Activated CD4-positive, alpha-beta T cell treated with anti-CD3 and anti-CD28 coated beads, Interleukin-2, amount 50 U/mL, for 24 hours (primary cell): ENCODE results near the gene KMT2A.
"Not testable (repeated sequence)": the region's sequence is repeated elsewhere in the genome, so short reads cannot be mapped to it uniquely, and the experiment has no call there.

Experiments
- DNase-seq, 2 donors: peaks; one replicate each; pipeline ENCODE4 v3.0.0-alpha.2; 2020; ENCODE audit warnings: low read depth in 1 of 2, low spot score in 1 of 2

The KMT2A gene

GRCh38 chr11:118481238-118481637, 44.9 kb downstream of the KMT2A start:
- not testable (repeated sequence) for DNase-seq

- DNase-seq = no peak
Observed at GRCh38 chr11:118484405-118484804, 48.1 kb downstream of the KMT2A start.

GRCh38 chr11:118485273-118485672, 49.0 kb downstream of the KMT2A start:
- no peak for DNase-seq

- DNase-seq = peak; percentile 69 to 75
Observed at GRCh38 chr11:118488480-118489109, 52.3 kb downstream of the KMT2A start.

- DNase-seq = no peak
Observed at GRCh38 chr11:118491041-118491440, 54.7 kb downstream of the KMT2A start.

- DNase-seq = no peak
Observed at GRCh38 chr11:118497831-118498230, 61.5 kb downstream of the KMT2A start.

- no peak for DNase-seq
Observed at GRCh38 chr11:118503216-118503615, 66.9 kb downstream of the KMT2A start.

- DNase-seq = no peak
Observed at GRCh38 chr11:118511601-118512000, 75.3 kb downstream of the KMT2A start.

GRCh38 chr11:118514103-118514502, 77.8 kb downstream of the KMT2A start:
- DNase-seq = no peak

- DNase-seq = no peak
Observed at GRCh38 chr11:118519549-118519948, 83.3 kb downstream of the KMT2A start.

- no peak for DNase-seq
Observed at GRCh38 chr11:118521892-118522311, 85.6 kb downstream of the KMT2A start.

GRCh38 chr11:118522571-118523072, 86.3 kb downstream of the KMT2A start:
- no peak for DNase-seq

GRCh38 chr11:118524356-118524755, 88.1 kb downstream of the KMT2A start:
- no peak for DNase-seq

GRCh38 chr11:118524757-118525470, 88.6 kb downstream of the KMT2A start:
- DNase-seq = no peak

GRCh38 chr11:118526688-118527087, 90.4 kb downstream of the KMT2A start:
- no peak for DNase-seq

GRCh38 chr11:118527109-118527508, 90.8 kb downstream of the KMT2A start, which contains the start of gene TTC36:
Gene TTC36, plus strand, starts transcription at chr11:118527474. Its CDS starts 21 bp downstream, at chr11:118527495.
- DNase-seq = no peak

GRCh38 chr11:118528511-118528910, 92.2 kb downstream of the KMT2A start:
- no peak for DNase-seq

- no peak for DNase-seq
Observed at GRCh38 chr11:118529584-118530175, 93.4 kb downstream of the KMT2A start.

- DNase-seq = no peak
Observed at GRCh38 chr11:118530180-118530682, 93.9 kb downstream of the KMT2A start.

GRCh38 chr11:118530683-118531596, 94.6 kb downstream of the KMT2A start, which contains the start of gene TMEM25:
Gene TMEM25, plus strand, starts transcription at chr11:118531192. Its CDS starts 610 bp downstream, at chr11:118531802.
- peak; percentile 52 to 54 for DNase-seq
